Amygdala (tissue), 56 donors: ENCODE measurements around the gene YBX1.

Source experiments
- DNase-seq, 56 donors: peaks; one replicate each; lab custom pipeline; 2025; lab: John Stamatoyannopoulos, UW

The YBX1 gene

GRCh38 chr1:42733415-42734200, 51.4 kb downstream of the YBX1 start:
- no peak for DNase-seq

- no peak for DNase-seq
Observed at GRCh38 chr1:42734201-42735035, 52.2 kb downstream of the YBX1 start.

- no peak for DNase-seq
Observed at GRCh38 chr1:42735056-42735455, 52.8 kb downstream of the YBX1 start.

- DNase-seq: no peak
Observed at GRCh38 chr1:42735477-42736105, 53.4 kb downstream of the YBX1 start.

GRCh38 chr1:42736152-42736551, 53.9 kb downstream of the YBX1 start:
- DNase-seq: no peak

GRCh38 chr1:42736571-42737200, 54.5 kb downstream of the YBX1 start:
- no peak for DNase-seq

GRCh38 chr1:42737257-42737656, 55.0 kb downstream of the YBX1 start:
- DNase-seq: peak in 3 of 56 donors; percentile 15 to 37 (median 20)

GRCh38 chr1:42737986-42738677, 55.9 kb downstream of the YBX1 start:
- DNase-seq: no peak

GRCh38 chr1:42738678-42739226, 56.5 kb downstream of the YBX1 start:
- no peak for DNase-seq

GRCh38 chr1:42739753-42740700, 57.8 kb downstream of the YBX1 start, which contains the start of gene CLDN19:
Gene CLDN19, minus strand, starts transcription at chr1:42740236. Its CDS starts 173 bp downstream, at chr1:42740063.
- DNase-seq: no peak

GRCh38 chr1:42740851-42741580, 58.8 kb downstream of the YBX1 start:
- peak in 8 of 56 donors; percentile 12 to 30 (median 16) for DNase-seq

GRCh38 chr1:42741706-42742105, 59.5 kb downstream of the YBX1 start:
- no peak for DNase-seq

- DNase-seq: no peak
Observed at GRCh38 chr1:42742141-42742540, 59.9 kb downstream of the YBX1 start.

GRCh38 chr1:42742617-42743316, 60.5 kb downstream of the YBX1 start:
- DNase-seq: no peak

GRCh38 chr1:42743317-42744147, 61.3 kb downstream of the YBX1 start:
- DNase-seq: no peak

- DNase-seq: no peak
Observed at GRCh38 chr1:42744148-42744413, 61.9 kb downstream of the YBX1 start.

GRCh38 chr1:42745851-42746250, 63.6 kb downstream of the YBX1 start:
- DNase-seq: no peak
